Measurements from ENCODE around the gene ERC1.

GRCh38 chr12:1434296-1434955, 443.4 kb downstream of the ERC1 start:
- TF ChIP-seq POLR2A (IDR thresholded peaks at IDR 0.05) = no peak
- TF ChIP-seq CTCF (IDR thresholded peaks at IDR 0.05) = no peak

Measured in uterus (tissue), 2 donors.